HG03103 (cell line): ENCODE measurements around the gene ASPSCR1.

Source experiments
- ATAC-seq: cut with Tn5 transposase; IDR thresholded peaks from one replicate; pipeline ENCODE4 v1.9.1; 2021; ENCODE audit warnings: low read depth; ENCODE audit not compliant: unreplicated experiment

The ASPSCR1 gene

GRCh38 chr17:81977211-81977808 lies at the start of gene ASPSCR1:
Gene ASPSCR1 (plus strand): TSS chr17:81977629. CDS start chr17:81977647, 18 bp downstream.
- ATAC-seq, result peak; percentile 74

DNA sequence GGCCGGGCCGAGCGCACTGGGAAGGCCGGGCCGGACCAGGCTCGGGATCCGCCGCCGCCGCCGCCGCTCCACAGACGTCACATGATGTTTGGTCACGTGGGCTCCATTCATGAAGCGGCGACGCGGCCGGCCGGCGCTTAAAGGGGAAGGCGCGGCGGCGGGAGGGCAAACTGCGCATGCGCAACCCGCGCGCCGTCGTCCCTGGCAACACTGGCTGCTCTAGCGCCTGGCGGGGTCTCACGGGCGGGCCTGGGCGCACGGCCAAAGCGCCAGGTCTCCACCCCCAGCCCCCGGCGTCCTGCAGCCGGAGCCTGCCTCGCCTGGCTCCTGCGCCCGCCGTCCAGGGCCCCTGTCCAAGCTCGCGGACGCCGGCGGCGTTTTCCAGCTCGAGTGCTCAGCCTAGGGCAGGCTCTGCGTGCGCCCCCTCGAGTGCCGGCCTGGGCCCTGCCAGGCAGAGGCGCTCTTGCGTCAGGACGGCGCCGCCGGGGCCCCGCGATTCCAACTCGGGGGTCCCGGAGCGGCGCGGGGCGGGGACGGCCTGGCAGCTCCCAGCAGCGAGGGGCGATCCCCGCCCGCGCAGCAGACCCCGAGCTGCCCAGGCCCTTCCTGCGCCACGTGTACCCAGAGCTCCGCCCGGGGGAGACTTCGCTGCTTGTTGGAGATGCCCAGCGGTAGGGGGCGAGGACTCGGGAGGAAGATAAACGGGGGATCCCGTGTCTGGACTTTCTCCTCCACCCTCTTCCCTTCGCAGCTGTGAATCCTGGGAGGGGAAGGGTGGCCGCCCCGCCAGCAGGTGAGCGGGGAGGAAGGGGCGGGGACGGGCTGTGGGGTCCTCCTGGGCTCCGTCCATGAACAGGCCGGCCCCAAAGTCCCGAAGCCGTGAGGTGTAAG lies 49.5 kb upstream of the ASPSCR1 start, which contains the start of gene MAFG:
Gene MAFG, minus strand, starts transcription at position 83 of the 891 bp plus-strand sequence. CDS start 4,550 bp downstream, outside the sequence.
- ATAC-seq, result no peak

DNA sequence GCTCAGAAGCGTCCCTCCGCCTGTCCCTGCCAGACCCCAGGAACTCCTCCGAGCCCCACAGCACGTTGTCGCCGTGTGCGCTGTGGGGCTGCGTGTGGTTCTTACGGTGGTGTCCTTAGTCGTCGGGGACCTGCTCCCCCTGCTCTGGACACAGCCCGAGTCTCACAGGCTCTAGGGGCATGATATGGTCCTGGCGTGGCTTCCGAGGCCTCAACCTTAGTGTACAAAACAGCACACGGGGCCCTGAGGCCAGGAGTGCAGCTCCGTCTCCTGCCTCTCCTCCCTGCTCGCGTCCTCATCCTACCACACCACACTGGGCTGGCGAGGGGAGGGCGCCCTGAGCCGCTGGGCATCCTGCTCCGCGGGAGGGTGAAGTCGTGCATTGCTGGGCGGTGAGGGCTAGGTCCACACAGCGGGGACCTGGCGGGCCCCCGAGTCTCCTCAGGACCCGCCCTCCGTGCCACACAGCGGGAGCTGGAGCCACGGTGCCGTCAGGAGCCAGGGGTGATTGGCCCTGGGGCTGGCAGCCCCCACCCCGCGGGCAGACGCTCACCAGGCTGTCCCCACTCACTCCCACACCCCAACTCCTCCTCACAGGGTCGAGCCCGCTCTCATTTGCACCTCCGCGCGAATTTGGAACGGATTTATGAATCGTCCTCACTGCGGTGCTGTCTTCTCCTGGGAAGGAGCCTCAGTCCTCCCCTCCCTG lies 48.7 kb upstream of the ASPSCR1 start:
- ATAC-seq, result no peak

GRCh38 chr17:81929253-81930141 lies 47.9 kb upstream of the ASPSCR1 start:
- no peak for ATAC-seq

DNA sequence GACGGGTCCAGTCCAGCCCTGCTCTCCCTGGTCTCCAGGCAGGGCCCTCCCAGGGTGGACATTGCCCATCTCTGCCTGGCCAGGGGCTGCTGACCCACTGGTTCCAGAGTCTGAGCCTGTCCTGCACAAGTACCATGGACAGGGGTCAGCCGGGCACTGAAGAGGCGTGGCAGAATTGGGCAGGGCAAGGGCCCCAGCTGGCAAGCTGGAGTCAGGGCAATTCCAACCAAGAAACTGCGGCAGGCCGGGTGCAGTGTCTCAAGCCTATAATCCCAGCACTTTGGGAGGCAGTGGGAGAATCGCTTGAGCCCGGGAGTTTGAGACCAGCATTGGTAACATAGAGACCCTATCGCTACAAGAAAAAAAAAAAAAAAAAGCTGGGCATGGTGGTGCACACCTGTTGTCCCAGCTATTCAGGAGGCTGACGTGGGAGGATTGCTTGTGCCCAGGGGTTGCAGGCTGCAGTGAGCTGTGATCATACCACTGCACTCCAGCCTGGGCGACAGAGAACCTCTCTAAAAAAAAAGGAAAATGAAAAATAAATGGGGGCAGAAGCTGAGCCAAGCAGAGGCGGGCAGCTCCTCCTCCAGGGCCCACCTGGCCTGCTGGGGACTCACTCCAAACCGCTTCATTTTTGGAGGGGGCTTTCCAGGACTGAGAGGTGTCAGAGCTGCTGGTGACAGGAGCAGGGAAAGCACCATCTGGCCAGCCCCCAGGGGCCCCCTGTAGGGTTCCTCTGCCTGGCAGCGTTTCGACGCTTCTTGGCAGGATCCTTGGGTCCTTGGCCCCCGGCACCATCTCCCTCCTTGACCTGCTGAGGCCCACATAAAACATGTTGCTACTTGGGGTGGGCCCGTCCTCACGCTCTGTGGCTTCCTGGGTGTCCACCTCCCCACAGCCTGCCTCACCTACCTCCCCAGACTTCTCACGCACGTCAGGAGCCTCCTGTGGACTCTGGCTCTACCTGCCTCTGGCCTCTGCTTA lies 47.0 kb upstream of the ASPSCR1 start:
- ATAC-seq, result no peak

DNA sequence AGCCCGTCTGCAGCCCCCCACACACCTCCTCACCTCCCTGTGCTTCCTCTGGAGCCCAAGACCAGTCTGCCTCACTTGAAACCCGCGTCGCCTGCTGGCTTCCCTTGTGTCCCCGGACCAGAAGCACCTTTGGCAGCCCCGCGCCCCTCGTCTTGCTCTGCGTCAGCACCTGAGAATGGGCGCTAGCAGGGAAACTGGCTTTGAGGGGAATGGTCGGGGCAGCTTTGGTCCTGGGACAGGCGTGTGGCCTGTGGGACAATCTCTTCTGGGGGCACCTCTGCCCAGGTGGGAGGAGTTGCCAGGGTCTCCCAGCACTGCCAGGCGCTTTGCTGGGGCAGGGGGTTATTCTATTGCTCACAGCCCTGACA lies 46.3 kb upstream of the ASPSCR1 start:
- ATAC-seq, result no peak

DNA sequence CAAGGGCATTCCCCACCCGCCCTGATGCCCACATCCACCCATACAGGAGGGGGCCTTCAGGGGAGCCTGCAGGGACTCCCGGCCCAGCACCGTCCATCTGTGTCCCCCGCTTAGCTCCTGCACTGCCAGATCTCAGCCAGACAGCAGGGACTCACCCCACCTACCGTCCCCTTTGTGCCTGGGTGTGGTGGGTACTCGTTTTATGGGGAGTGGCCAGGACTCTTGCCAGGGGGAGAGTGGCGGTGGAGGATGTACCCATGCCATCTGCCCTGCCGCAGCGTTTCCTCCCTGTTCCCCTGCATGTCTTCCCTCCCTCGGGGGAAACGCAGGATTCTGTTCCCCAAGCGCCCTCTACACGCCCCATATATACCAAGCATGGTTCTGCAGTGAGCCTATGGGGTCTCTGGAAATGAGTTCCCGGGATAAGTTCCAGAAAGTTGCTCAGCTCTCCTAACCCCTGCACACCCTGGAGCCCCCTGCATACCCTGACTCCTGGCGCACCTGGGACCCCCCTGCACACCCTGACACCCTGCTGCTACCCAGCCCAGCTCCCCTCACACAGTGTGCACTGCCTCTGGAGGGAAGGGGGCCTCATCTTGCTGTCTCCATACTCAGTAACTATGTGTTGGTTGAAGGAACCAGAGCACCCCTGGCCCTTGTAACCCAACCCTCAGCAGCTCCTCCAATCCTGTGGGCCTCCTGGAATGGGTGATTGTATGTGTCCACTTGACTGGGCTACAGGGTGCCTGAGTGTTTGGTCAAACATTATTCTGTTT lies 45.7 kb upstream of the ASPSCR1 start:
- ATAC-seq, result no peak

- ATAC-seq, result no peak
Measured at GRCh38 chr17:81932333-81932983, 45.0 kb upstream of the ASPSCR1 start.

DNA sequence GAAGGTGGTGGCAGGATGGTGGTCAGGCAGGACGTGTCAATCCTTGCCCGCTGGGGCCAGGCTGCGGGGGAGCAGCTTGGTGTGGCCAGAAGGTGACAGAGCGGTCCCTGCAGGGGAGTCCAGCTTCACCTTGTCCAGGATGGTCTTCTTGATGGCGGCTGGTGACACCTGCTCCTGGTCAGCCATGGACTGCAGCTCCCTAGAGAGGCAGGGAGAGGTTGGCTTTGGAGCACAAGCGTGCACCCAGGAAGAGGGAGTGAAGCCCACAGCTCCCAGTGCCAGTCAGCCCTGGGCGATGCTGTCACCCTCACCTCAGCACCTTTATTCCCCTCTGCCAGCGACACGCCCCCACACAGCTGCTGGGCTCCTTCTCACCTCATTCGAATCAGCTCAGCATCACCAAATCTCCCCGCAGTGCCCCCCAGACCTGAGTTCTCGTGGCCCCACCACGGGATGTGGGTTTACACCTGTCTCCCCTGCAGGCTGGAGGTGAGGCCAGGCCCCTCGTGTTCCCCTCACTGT lies 44.2 kb upstream of the ASPSCR1 start:
- no peak for ATAC-seq

GRCh38 chr17:81934098-81934757 lies 43.2 kb upstream of the ASPSCR1 start:
- ATAC-seq, result no peak

- ATAC-seq, result no peak
Measured at GRCh38 chr17:81934850-81935708, 42.4 kb upstream of the ASPSCR1 start.

- no peak for ATAC-seq
Measured at GRCh38 chr17:81935709-81936084, 41.7 kb upstream of the ASPSCR1 start.

GRCh38 chr17:81939218-81939617 lies 38.2 kb upstream of the ASPSCR1 start:
- no peak for ATAC-seq

GRCh38 chr17:81939881-81940385 lies 37.5 kb upstream of the ASPSCR1 start:
- no peak for ATAC-seq

DNA sequence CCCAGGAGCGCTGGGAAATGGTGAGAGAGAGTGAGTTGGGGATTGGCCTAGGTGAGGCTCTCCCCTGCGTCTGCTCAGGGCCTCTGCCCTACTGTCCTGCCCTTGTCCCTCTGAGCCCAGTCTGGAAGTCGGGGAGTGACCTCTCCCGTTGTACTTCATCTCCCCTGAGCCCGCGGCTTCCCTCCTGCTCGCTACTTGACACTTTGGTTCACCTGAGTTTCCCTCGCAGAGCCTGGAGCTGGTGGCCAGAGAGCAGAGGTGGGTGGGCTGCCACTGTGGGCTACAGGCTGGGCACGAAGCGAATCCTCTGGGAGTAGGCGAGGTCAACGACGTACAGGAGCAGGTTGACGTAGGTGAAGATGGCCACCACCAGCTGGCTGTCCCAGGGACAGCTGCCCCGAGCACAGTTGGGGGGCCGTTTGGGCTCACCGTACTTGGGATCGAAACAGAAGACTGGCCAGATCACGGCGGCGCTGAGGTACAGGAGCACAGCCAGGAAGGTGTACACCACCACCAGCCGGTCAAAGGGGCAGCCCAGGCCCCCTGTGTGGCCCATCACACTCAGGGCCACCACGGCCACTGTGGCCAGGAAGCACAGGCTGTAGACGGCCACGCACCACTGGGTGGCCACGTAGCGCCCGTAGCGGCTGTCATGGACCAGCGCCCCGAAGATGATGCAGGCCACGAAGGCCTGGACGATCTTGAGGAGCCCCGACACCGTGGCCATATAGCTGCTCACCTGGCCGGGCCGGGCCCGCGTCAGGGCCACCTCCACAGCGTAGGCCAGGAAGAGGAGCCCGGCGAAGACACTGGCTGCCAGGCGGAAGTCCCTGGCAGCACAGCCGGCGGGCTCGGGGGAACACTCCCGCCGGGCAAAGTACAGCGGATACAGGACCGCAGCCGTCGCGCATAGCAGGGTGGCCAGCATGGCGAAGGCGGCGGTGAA lies 36.6 kb upstream of the ASPSCR1 start:
- ATAC-seq, result no peak
